HG02610 (cell line): Measurements from ENCODE around the gene PSMC3.

Experiments used
- ATAC-seq: cut with Tn5 transposase; IDR thresholded peaks from one replicate; pipeline ENCODE4 v1.9.1; 2021; ENCODE audit warnings: mild to moderate bottlenecking, moderate library complexity; ENCODE audit not compliant: unreplicated experiment

The PSMC3 gene

DNA sequence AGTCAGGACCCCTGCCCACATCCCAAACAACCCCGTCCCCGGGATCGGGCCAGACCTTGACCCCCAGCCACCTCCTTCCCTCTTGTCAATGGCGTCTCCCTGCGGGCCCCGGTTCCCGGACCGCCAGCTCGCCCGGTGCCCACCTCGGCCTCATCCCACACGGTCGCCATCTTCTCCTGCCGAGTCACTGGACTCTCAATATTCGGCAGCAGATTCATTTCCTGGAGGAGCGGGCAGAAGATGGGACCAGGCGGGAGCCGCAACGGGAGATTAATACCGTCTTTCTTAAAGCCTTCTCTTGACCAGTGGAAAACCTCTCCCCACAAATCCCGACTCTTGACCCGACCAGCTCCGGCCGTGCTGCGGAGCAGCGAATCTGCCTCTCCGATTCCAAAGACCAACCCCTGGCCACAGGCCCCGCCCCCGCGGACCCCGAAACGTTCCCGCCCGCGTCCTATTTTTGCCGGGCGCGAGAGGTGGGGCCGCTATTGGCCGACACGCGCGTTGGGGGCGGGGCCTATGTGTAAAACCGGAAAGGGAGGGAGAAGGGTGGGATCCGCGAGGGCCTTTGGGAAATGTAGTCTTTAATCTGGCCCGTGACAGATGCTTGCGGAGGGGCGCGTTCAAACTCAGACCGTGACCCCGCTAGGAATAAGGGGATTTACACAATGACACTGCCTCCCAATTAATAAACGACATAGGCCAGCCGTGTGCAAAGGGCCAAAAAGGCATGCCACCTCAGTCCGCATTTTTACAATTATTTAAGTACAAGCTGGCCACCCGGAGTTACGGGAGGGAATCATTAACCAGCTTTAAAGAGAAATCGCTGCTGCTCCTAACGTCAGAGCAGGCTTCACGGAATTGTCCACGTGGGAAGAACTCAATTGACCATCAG is at the start of gene PSMC3:
Gene PSMC3, minus strand, starts transcription at position 378 of the 895 bp plus-strand sequence. Its CDS starts 160 bp downstream, at position 218.
- peak; percentile 92 for ATAC-seq

DNA sequence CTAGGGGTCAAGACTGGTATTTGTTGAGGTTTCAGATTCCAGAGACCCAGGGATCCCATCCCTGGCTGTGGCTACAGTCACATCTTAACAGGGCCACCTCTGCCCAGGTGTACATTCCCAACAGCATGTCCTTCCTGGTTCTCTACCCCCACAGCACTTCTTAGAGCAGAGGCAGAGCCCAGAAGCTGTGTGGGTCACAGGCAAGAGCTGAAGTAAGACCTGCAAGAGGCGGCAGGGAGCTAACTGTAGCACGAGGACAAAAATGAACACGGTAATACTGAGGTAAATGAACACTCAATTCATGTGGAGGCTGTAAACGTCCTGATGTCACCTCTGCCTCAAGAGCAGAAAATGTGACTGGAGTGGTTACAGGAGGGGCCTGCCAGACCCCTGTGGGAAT is 44.4 kb upstream of the PSMC3 start:
- ATAC-seq = no peak

- ATAC-seq = no peak
These were observed 43.3 kb upstream of the PSMC3 start for GRCh38 chr11:47469361-47470179.

- no peak for ATAC-seq
These were observed 42.5 kb upstream of the PSMC3 start for GRCh38 chr11:47468598-47469214.

DNA sequence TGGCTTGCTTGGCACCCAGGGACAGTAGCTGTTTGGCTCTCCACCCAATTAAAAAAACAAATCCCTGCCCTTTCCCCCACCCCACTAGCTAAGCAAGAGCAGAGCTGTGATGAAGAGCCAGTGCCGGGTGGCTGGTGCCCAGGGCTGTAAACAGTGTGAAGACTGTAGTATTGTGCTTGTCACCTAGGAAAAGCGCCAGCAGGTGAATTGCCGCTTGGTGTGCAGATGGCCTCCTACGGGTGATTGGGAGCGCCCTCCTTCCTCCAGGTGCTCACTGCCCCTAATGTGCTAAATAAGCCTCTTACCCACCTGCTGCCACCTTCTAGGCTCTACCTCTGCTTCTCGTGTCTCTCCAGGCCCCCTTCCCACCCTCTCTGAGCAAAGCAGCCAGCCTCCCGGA is 41.1 kb upstream of the PSMC3 start:
- ATAC-seq = no peak

GRCh38 chr11:47466701-47467250 is 40.5 kb upstream of the PSMC3 start:
- ATAC-seq = no peak

DNA sequence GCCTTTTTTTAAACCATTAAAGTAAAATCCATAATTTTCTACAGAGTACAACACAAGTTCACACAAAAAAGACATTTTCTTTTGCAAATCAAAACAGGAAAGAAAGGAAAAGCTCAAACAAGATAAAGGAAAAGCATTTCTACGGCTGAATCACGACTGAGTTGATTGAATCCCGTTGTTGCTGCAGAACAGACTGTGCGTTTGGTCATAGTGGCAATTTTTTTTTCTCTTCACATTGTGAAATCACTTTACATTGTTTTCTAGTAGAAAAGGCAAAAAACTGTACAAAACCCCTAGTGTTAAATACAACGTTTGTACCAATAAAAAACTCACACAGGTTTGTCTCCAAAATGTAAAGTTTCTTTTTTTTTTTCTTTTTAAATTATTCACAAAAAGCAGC is 40.0 kb upstream of the PSMC3 start:
- no peak for ATAC-seq

DNA sequence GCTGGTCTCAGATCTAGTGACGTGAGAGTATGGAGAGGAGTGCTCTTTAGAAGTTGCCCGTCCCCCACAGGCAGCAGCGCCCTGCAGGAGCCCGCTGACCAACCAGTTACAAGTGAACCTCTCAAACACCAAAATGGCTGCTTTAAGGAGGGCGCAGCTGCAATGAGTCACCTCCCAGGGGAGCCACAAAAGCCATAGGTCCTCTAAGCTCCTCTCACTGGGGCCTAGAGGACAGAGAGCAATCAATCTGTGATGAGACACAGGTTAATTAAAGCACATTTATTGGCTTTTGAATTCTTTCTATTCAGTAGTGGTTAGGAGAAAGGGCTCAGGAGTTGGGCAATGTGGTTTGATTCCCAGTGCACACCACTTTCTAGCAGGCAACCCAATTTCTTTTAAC is 38.2 kb upstream of the PSMC3 start:
- no peak for ATAC-seq

- ATAC-seq = no peak
These were observed 35.6 kb upstream of the PSMC3 start for GRCh38 chr11:47461876-47462275.

DNA sequence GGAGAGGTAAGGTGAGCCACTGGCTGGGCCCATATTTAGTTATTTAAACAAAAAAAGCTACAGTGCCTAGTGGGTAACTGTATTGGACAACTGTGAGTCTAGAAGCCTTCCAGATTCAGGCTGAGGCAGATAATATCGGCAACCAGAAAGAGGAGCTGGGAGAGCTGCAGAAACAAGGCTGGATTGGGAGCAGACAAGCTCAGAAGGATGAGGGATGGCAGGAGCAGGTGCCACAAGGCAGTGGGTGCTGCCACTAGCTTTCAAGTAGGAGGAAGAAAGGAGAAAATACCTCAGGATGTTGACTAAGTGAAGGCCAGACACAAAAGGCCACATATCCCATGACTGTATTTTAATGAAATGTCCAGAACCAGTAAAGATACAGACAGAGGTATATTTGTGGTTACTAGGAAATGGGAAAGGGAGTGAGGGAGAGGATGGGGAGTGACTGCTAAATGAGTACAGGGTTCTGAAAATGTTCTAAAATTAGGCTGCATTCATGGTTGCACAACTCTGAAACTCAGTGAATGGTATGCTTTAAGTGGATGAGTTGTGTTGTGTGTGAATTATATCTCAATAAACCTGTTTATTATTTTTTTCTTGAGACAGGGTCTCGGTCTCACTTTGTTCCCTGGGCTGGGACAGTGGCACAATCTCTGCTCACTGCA is 34.5 kb upstream of the PSMC3 start:
- ATAC-seq = no peak

- ATAC-seq = peak; percentile 61
These were observed 28.0 kb upstream of the PSMC3 start for GRCh38 chr11:47454258-47454671.

DNA sequence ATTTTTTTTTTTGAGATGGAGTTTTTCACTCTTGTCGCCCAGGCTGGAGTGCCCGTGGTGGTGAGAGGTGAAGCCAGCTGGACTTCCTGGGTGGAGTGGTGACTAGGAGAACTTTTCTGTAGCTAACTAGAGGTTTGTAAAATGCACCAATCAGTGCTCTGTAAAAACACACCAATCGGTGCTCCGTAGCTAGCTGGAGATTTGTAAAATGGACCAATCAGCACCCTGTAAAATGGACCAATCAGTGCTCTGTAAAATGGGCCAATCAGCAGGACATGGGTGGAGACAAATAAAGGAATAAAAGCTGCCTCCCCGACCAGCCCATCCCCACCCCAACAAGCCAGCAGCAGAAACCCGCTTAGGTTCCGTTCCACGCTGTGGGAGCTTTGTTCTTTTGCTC is 27.1 kb upstream of the PSMC3 start:
- ATAC-seq = no peak

GRCh38 chr11:47451990-47452389 is 25.8 kb upstream of the PSMC3 start:
- ATAC-seq = no peak

GRCh38 chr11:47451436-47451835 is 25.2 kb upstream of the PSMC3 start:
- ATAC-seq = no peak

- no peak for ATAC-seq
These were observed 23.3 kb upstream of the PSMC3 start for GRCh38 chr11:47449541-47449940.

DNA sequence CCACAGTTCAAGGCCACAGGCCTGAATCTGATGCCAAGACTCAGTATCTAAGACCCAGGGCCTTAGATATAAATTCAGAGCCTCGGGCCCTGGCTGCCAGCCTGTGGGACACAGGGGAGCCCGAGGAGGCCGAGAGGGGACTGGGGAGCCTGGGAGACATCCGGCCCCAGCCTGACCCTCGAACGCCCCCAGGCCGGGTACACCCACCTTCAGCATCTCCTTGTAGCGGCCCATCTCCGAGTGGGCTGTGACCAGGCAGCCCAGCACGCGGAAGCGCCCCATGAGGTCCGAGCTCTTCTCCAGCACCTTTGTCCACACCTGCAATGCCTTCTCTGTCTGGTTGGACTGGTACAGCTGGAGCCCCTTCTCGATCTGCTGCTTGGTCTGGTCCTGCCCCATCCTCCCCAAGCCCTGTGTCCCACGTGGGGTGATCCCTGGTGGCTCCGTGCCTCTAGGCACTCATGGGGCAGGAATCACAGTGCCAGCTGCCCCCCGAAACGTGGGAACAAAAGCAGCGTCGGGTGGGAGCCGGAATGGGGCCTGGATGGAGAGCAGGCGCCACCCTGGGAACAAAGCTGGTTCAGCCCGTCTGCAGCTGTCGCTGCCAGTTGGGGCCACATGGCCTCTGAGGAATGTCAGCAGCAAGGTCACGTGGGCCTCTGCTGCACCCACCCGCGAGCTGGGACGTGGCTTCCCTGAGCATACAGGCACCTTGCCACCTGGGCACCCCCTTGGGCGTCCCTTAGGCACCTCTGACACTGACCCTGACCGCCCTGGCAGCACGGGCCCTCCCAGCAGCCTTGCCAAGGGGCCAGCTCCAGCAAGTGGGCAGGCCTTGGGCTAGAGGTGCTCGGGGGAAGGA is 22.6 kb upstream of the PSMC3 start, which contains the start of gene RAPSN:
Gene RAPSN, minus strand, starts transcription at position 571 of the 862 bp plus-strand sequence. Its CDS starts 172 bp downstream, at position 399.
- no peak for ATAC-seq

DNA sequence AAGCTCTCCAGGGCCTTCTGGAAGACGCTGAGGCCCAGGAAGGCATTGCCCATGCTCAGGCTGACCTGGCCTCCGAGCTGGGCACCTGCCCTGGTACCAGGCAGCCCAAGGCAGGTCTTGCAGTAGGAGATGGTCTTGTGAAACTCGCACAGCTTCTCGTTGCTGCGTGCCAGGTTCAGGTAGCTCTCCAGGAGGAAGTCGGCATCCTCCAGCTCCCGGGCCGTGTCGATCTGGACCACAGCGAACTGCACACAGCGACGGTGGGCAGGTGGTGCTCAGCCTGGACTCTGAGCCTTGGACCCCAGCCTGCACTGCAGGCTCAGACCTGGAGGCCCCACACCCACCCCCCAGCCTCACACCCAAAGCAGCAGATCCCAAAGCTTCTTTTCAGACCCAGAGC is 21.7 kb upstream of the PSMC3 start:
- no peak for ATAC-seq

GRCh38 chr11:47446833-47447232 is 20.6 kb upstream of the PSMC3 start:
- ATAC-seq = no peak

- no peak for ATAC-seq
These were observed 19.6 kb upstream of the PSMC3 start for GRCh38 chr11:47445840-47446239.

GRCh38 chr11:47443817-47444216 is 17.6 kb upstream of the PSMC3 start:
- ATAC-seq = no peak
